Measurements from ENCODE around the gene ALAS1.

DNA sequence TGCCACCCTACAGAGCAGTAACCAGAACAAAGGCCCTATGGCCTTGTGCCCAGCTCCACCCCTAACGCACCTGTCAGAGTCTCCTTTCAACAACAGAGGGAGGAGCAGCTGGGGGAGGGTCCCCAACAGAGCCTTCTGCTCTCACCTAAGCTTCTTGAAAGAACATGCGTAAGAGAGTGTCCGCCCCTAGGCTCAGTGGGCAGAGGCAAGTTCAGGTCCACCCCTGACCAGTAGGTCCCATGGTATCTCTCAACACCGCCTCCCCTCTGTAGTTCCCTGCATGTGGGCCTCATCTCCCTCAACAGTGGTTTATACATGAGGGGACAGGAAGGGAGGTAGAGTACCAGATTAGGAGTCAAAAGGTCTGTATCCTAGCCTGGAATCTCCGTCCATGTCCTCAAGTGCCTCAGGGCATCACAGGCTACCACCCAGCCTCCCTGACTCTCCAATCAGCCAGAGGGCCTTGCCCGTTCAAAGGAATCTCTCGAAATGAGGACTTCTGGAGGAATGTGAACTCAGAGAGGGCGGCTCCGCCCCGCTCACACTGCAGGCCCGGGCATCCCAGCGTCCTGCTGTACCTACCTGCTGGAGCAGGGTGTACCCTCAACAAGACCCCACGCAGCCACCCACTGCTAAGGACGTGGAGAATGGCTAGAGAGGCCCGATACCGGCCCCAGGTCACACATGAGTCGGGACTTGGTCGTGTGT lies 44.4 kb upstream of the ALAS1 start:
- TF ChIP-seq POLR2AphosphoS5 (IDR thresholded peaks at IDR 0.05; ENCODE audit: low read depth, low read length) (no peak), TCF7L2 (IDR thresholded peaks at IDR 0.05; ENCODE audit: low read depth, low read length) (no peak), SIN3A (IDR thresholded peaks at IDR 0.05; ENCODE audit: borderline replicate concordance, insufficient read depth, low read depth, low read length) (no peak)
- TF ChIP-seq, protein P1, sequence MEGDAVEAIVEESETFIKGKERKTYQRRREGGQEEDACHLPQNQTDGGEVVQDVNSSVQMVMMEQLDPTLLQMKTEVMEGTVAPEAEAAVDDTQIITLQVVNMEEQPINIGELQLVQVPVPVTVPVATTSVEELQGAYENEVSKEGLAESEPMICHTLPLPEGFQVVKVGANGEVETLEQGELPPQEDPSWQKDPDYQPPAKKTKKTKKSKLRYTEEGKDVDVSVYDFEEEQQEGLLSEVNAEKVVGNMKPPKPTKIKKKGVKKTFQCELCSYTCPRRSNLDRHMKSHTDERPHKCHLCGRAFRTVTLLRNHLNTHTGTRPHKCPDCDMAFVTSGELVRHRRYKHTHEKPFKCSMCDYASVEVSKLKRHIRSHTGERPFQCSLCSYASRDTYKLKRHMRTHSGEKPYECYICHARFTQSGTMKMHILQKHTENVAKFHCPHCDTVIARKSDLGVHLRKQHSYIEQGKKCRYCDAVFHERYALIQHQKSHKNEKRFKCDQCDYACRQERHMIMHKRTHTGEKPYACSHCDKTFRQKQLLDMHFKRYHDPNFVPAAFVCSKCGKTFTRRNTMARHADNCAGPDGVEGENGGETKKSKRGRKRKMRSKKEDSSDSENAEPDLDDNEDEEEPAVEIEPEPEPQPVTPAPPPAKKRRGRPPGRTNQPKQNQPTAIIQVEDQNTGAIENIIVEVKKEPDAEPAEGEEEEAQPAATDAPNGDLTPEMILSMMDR (IDR thresholded peaks at IDR 0.05) = no peak
